GM08714 (cell line): ENCODE data around the gene POLA1.
"Not testable (repeated sequence)": the region's sequence is repeated elsewhere in the genome, so short reads cannot be mapped to it uniquely, and the experiment has no call there.

Experiments used
- H3K4me3 ChIP-seq: fragments of 200-500 bp; sonication (Bioruptor generic); 2 replicates; pipeline ENCODE4 v1.5.1; 2014; ENCODE audit warnings: mild to moderate bottlenecking, low read length, inconsistent platforms
- ZNF274 ChIP-seq: IDR thresholded peaks from 2 replicates; pipeline ENCODE4 v1.6.1; 2012; ENCODE audit warnings: mild to moderate bottlenecking, low read depth, low read length

The POLA1 gene

DNA sequence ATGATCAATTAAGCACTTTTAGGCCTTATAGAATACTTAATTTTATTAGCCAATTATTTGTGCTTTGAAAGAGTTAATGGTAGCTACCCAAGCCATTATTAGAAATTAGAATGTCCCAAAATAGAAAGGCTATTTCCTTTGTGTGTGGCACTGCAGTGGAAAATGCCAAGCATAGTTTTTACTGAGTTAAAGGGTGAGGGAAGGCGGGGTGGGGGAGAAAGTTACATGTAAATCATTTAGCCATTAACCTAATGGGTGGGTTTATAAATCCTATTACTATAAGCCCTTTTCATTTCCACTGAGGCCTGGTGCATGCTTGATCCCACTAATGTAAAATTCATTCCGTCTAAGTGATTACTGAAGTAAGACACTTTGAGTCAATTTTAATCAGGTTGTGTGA, 105.8 kb downstream of the POLA1 start:
- no peak overlapping the region for H3K4me3 ChIP-seq
- no peak for TF ChIP-seq ZNF274

DNA sequence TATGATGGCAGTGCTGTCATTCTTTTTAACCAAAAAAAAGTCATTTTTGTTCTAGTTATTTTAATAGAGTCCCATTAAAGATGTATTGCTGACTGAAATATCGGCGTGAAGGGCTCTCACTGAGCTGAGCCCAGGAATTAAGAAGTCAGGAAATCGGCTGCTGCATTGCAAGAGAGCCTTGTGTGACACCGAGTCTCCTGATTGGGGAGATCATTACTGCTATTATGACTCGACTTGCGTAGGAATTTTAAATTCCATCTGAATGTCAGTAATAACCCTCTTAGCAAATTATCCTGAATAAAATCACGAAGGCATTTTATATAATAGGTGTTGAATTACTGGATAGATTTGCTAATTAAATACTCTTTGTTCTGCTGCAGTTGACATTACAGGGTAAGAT, 111.5 kb downstream of the POLA1 start:
- TF ChIP-seq ZNF274, result no peak

DNA sequence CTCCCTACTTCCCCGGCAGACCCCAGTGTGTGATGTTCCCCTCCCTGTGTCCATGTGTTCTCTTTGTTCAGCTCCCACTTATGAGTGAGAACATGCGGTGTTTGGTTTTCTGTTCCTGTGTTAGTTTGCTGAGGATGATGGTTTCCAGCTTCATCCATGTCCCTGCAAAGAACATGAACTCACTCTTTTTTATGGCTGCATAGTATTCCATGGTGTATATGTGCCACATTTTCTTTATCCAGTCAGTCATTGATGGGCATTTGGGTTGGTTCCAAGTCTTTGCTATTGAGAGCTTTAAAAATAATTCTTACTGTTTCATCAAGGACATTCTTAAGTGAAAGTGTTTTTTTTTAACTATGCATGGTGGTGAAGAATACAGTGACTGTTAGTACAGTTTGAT, 126.1 kb downstream of the POLA1 start:
- not testable (repeated sequence) for H3K4me3 ChIP-seq

More for the DNA sequence above, 111.5 kb downstream of the POLA1 start:
- H3K4me3 ChIP-seq, result no peak overlapping the region

DNA sequence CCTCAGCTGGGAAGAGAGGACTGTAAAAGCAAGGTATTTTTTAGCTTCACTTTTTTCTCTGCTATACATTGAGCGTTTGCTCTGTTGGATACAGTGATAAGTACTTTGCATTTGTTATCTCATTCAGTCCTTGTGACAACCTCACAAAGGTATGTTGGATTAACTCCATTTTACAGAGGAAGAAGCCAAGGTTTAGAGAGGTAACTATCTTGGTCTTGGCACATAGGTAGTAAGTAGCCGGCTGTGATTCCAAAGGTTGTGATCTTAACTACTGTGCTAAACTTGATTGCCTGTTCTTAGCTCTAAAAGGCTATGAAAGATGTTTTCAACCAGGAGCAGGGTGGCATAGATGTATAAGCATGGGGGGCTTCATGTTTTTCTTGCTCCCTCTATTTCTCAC, 134.4 kb downstream of the POLA1 start:
- no peak for TF ChIP-seq ZNF274
- no peak overlapping the region for H3K4me3 ChIP-seq

DNA sequence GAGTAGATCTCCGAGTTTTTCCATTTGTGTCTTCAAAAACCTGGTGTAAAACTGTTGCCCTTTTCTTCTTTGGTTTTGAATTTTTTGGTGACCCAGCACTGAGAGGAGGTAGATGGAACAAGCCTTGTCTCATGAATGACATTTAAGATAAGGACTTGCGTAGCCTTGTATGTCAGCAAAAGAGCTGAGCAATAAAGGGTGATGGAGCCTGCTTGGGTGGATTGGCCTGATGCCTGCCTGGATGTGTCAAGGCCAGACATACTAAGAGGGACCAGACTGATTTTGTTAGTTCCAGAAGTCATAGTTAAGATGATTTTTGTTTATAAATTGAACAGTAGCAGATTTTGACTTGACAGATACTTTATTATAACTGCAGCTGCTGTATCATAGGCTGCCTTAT, 134.9 kb downstream of the POLA1 start:
- no peak for TF ChIP-seq ZNF274
- no peak overlapping the region for H3K4me3 ChIP-seq

DNA sequence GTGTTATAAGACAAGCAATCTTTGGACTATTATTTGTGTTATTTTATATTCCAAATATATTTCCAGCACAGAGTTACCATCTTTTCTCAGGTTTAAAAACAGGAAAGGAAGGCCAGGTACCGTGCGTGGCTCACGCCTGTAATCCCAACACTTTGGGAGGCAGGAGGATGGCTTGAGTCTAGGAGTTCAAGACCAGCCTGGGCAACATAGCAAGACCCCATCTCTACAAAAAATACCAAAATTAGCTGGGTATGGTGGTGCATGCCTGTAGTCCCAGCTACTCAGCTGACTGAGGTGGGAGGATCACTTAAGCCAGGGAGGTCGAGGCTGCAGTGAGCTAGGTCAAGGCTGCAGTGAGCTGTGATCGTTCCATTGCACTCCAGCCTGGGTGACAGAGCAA, 140.0 kb downstream of the POLA1 start:
- TF ChIP-seq ZNF274, result no peak

DNA sequence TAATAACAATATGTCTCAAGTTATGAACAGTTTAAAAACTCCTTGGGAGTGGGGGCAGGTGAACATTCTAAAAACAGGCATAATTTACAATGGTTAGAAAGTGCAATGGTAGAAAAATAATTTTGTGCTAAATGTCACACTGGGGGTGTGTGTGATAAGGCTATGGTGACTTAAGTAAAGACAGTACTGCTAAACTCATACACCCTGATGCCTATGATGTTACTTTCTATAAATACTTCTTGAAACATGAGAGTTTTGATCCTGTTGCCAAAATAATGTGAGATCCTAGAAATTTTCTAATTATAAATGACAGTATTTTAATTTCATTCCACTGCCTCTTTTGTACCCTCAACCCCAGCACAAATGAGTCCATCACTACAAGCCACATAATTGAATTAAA, 144.2 kb downstream of the POLA1 start:
- H3K4me3 ChIP-seq, result no peak overlapping the region
- no peak for TF ChIP-seq ZNF274

More for the DNA sequence above, 140.0 kb downstream of the POLA1 start:
- H3K4me3 ChIP-seq, result no peak overlapping the region

DNA sequence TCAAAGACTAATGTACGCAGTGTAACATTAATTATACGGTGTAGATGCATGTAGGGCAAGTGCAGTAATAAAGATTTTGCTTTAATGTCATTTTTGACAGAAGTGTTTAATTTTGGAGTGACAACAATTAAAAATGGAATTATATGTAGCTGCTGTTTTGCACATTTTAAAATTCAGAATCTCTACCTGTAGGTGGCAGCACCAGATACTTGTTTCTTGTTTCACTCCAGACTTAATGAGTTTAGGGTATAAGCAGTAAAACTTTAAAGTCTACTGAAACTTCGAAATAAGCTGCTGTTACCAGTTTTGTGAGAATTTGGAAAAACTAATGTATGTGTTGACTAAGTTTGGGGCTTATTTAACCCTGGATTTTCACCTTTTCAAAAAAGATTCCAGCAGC, 144.9 kb downstream of the POLA1 start:
- no peak overlapping the region for H3K4me3 ChIP-seq
- TF ChIP-seq ZNF274, result no peak

DNA sequence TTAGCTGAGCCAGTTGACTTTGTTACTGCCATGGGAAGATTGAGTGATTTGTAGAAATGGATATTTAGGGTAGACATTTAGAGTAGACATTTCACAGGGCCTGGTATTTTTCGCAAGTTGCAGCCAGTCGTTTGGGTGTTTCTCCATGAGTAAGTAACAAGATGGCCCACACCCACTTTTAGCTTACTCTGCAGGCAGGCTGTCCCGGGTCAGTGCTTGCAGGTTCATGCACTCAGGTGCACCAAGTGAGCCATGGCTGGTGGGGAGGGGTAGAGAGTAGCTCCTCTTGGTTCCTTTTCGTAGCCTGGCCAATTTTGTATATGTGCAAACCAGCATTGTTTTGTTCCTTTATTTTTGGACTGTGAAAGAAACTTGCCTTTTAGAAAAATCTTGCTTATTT, 145.6 kb downstream of the POLA1 start:
- no peak for TF ChIP-seq ZNF274
- no peak overlapping the region for H3K4me3 ChIP-seq

DNA sequence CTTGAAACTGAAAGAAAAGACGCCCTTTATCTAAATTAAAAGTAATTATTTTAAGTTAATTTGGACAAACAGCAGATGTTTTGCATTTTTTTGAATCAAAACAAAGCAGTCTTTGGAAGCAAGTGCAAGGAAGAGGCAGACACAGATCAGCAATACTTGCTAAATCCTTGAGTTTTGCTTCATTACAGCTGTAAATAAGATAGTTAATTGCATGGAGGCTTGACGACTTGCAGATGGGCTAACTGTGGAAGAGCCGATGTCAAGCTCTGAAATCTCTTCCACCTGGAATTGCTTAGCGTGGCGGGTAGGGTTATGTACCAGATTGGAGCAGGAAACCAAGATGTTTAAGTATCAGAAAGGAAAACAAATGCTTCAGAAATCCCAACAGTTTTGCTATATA, 148.8 kb downstream of the POLA1 start:
- no peak for TF ChIP-seq ZNF274
- H3K4me3 ChIP-seq, result no peak overlapping the region

DNA sequence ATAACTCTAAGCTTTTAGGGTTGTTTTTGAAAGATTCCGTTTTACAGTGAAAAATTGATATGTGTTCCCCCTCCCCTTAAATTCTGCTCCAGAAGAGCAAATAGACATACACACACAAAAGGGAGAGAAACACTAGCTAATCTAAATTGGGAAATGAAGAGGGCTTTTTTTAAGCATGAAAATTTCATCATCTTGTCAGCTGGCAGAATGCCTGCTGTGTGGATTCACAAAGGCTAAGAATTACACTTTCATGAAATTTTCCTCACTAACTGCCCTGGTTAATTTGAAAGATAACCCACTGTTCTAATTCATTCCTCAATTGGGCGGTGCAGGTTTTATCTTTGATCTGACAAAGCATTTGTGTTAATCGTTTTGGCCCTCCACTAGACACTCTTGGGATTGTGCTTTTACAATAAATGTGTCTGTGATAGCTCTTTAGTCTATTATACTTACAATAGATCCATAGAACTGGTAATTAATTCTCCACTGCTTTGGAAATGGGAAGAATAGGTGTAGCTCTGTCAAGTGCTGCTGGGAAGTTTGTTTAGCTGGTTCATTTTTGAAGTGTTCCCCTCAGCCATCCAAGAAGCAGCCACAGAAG, 152.9 kb downstream of the POLA1 start:
- H3K4me3 ChIP-seq, result no peak overlapping the region
- TF ChIP-seq ZNF274, result no peak

DNA sequence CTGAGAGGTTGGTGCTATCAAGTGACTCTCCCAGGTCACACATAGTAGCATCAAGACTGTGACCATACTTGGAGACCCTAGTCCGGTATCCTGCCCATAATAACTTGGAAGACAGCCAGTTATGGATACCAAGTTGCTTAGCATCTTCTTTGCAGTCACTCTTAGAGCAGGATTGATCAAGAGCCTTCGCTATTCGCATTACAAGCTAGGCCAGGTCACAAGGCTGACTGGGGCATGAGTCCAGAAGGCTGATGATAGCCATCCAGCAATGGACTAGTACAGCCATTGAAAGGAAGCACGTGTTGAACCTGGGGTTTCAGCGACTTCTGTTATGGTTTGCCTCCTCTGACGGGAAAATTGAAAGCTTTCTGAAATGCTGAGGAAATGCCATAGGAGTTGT, 157.6 kb downstream of the POLA1 start:
- TF ChIP-seq ZNF274, result no peak

DNA sequence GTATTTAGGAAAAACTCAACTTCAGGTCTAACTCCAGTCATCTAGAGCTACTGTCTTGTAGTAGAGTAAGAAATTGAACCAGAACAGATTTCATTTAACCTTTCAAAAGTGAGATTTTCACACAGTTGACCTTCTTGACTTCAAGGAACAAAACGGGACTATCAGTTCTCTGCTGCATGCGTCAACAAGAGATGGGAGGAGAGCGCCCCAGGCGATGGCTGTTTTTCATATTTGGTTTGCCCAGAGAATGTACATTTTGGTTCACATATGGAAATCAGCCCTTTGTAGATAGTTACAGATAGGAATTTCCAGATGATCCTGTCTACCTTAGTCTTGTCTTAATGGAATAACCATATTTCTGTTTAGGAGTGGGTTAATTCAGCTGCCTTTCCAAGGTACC, 158.1 kb downstream of the POLA1 start:
- H3K4me3 ChIP-seq, result no peak overlapping the region
- no peak for TF ChIP-seq ZNF274

More for the DNA sequence above, 157.6 kb downstream of the POLA1 start:
- no peak overlapping the region for H3K4me3 ChIP-seq

DNA sequence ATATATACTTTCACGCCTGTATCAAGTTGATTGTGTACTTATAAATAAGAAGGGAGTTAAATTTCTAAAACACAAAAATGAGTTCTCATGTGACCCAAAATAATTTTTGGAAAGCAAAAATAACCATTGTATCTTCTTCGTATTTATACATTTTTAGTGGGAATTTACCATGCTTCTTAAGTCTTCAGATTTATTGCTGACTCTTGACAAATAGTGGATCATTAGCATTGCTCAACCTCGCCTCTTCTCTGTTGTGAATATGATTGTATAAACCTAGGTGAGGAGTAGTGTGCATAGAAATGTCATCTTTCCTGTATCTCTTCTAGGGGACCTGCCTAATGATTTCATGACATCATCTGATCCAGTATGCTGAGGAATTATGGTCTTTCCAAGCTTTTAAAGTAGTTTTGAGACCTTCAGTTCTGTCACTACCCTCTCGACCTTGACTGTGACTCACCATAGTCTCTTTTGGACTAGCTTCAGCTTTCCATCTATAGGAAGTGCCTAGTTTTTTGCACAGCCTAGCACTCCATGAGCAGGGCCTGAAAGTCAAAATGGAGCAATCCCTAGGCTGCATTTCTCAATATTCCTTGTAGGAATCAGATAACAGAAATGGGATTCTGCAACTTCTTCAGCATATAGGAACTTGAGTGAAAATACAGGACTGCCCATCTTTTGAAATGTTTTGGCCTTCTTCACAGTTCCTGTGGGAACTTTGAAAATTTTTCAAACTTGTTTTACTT, 164.5 kb downstream of the POLA1 start:
- TF ChIP-seq ZNF274, result no peak
- H3K4me3 ChIP-seq, result no peak overlapping the region

DNA sequence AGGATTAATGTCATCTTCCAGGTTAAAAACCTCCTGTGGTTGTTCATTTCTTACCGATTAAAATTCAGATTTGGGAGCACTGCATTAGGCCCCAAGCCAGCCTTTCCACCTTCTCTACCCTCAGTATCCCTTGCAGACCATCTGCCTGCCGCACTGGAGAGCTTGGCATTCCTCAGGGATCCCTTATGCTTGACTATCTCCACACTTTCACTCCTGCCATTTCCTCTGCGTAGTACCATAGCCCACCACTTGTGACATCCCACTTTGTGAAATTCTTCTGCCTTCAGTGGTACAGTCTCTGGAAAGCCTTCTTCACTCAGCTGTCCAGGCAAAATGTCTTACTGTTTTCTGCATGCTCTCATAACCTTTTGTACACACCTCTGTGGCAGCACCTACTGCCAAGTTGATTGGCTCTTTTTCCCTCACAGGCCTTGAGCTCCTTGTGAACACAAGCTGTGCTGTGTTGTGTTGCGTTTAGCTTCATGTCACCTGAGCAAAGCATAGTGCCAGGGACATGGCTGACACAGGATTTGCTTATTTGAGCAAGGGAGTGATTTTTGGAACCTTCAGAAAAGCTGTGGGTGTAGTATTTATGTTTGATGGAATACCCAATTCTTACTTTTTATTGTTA, 165.6 kb downstream of the POLA1 start:
- TF ChIP-seq ZNF274, result no peak
- H3K4me3 ChIP-seq, result no peak overlapping the region
